Left lung (tissue), 10 donors: ENCODE measurements around the gene EBPL. TPM values are rescaled to one million over a fixed set of nuclear protein-coding genes. Genes with fewer than 3 reads are reported as not detected.
"Not testable (repeated sequence)": the region's sequence is repeated elsewhere in the genome, so short reads cannot be mapped to it uniquely, and the experiment has no call there.

Source experiments
- ATAC-seq: fragments of 200-7000 bp; cut with Tn5 transposase; one replicate; pipeline ENCODE4 v1.9.1; 2020; ENCODE audit warnings: moderate library complexity
- DNase-seq, 4 donors: peaks; one replicate each; pipeline ENCODE4 v3.0.0-alpha.2; 2013 to 2020
- H3K27ac ChIP-seq, 2 donors: fragments of 200-600 bp; sonication (generic) in 1 of 2; one replicate each; pipeline versions ENCODE4 v1.5.0 to v1.8.0; 2020 to 2021
- H3K27me3 ChIP-seq, 2 donors: fragments of 200-600 bp; sonication (generic) in 1 of 2; one replicate each; pipeline versions ENCODE4 v1.5.0 to v1.8.0; 2020 to 2021
- H3K36me3 ChIP-seq, 2 donors: fragments of 200-600 bp; sonication (generic) in 1 of 2; one replicate each; pipeline versions ENCODE4 v1.5.0 to v1.8.0; 2020 to 2021
- H3K4me1 ChIP-seq, 2 donors: fragments of 200-600 bp; one replicate each; pipeline ENCODE4 v1.8.0; 2021
- H3K4me3 ChIP-seq, 2 donors: fragments of 200-600 bp; sonication (generic) in 1 of 2; one replicate each; pipeline versions ENCODE4 v1.5.0 to v1.8.0; 2020 to 2021; ENCODE audit warnings: mild to moderate bottlenecking in 1 of 2
- H3K9me3 ChIP-seq, 2 donors: fragments of 200-600 bp; sonication (generic) in 1 of 2; one replicate each; pipeline versions ENCODE4 v1.5.0 to v1.8.0; 2020 to 2021
- intact Hi-C, 2 donors: fragments of 100-400 bp; cut with DNase I; formaldehyde crosslinking; loops; one replicate each; pipeline versions ENCODE4 v1.11.2 to v1.14.2; 2022
- polyA plus RNA-seq, 6 donors: library from polyadenylated mRNA; unstranded; fragments of 120-200 nt; gene quantifications; one replicate each; pipeline ENCODE4 v1.2.1, GENCODE V29; 2013; ENCODE audit not compliant: insufficient read length in 6 of 6
- total RNA-seq, 2 donors: library from RNA; stranded (reverse); fragmentation: NEBNext Ultra II Directional; extraction: Animal tissue kit (Norgen Biotek cat#: 25700); gene quantifications; one replicate each; pipeline ENCODE4 v1.2.1, GENCODE V29; 2021
- TF ChIP-seq, protein P1 (sequence below), 2 donors: fragments of 200-600 bp; sonication (generic) in 1 of 2; IDR thresholded peaks; one replicate each; pipeline versions ENCODE4 v1.5.0 to v1.8.0; 2021; ENCODE audit warnings: antibody characterized with exemption in 2 of 2
- donor health status: DM: no; HTN: yes; CAD: no.
- donor health status: DM: no; HTN: no; CAD: no.

Gene EBPL
- total and polyA plus RNA-seq, 8 donors, result 54.6 to 79.9 (median 70.2) TPM

DNA sequence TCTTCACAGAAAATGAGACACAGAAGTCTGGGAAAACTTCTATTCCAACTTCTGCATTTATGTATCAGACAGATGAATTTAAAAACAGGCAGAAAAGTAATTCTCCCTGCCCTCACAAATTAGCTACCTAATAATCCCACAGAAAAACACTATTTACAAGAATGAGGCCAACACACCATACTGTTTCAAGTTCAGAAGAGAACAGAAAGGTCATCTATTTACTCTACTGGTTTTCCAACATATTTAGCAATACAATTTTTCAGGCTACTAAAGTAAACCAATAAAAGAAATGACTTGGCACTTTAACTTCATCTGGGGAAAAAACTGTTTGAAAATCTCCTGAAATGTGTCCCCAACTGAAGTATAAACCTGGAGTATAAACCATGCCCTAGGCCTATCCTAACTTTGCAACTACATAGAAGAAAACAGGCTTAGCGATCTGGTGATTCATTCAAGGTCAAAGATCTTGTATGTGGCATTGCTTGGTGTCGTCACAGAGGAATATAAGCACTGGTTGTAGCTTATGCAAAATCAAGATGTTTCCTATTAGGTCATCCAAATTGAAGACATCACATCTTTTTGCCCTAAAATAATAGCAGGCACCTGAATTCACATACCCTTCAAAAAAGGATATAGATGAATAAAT is 20.1 kb upstream of the EBPL start:
- no peaks in the 10 kb centered on the region for H3K4me1 ChIP-seq
- DNase-seq (no peak), ATAC-seq (no peak)
- H3K9me3 ChIP-seq, result peaks cover 0 to 25% of the 10 kb centered on the region in 2 donors
- TF ChIP-seq, protein P1, sequence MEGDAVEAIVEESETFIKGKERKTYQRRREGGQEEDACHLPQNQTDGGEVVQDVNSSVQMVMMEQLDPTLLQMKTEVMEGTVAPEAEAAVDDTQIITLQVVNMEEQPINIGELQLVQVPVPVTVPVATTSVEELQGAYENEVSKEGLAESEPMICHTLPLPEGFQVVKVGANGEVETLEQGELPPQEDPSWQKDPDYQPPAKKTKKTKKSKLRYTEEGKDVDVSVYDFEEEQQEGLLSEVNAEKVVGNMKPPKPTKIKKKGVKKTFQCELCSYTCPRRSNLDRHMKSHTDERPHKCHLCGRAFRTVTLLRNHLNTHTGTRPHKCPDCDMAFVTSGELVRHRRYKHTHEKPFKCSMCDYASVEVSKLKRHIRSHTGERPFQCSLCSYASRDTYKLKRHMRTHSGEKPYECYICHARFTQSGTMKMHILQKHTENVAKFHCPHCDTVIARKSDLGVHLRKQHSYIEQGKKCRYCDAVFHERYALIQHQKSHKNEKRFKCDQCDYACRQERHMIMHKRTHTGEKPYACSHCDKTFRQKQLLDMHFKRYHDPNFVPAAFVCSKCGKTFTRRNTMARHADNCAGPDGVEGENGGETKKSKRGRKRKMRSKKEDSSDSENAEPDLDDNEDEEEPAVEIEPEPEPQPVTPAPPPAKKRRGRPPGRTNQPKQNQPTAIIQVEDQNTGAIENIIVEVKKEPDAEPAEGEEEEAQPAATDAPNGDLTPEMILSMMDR (IDR thresholded peaks at IDR 0.05), result no peak
- H3K36me3 ChIP-seq, result peaks cover 0 to 49% of the 10 kb centered on the region in 2 donors
- no peak overlapping the region for H3K4me3 ChIP-seq
- no peak overlapping the region for H3K27ac ChIP-seq
- intact Hi-C loops, result no loop called here
- no peaks in the 10 kb centered on the region for H3K27me3 ChIP-seq

DNA sequence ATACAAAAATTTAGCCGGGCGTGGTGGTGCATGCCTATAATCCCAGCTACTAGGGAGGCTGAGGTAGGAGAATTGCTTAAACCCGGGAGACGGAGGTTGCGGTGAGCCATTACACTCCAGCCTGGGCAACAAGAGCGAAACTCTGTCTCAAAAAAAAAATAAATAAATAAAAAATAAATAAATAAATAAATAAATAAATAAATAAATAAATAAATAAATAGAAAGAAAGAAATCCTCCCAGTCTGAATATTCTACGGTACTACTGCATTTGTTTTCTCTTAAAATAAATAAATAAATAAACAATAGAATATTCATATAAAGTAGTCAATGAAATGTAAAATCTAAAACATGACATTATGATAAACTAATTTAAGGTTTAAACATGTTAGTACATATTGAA is 13.0 kb upstream of the EBPL start:
- H3K27me3 ChIP-seq, DNase-seq, H3K27ac ChIP-seq, H3K9me3 ChIP-seq, intact Hi-C loops, H3K4me1 ChIP-seq, ATAC-seq, H3K4me3 ChIP-seq: not testable (repeated sequence)
- H3K36me3 ChIP-seq, result peaks cover 0 to 69% of the 10 kb centered on the region in 2 donors

DNA sequence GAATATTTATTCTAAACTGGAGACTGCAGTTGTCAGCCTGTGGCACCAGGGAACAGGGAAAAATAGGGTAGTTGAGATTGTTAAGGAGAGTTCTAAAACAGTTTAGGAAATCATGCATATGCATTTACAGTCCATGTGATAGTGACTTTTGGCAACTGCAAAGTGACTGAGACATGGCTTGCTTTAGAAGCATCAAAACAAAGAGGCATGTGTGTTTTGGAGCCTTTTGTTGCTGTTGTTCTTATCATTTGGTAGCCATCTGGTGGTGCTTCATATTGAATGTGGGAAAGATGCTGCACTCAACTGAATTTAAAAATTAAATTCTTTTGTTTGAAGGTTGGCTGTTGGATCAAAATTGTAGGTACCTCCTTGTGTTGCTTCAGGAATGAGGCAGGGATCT is 10.2 kb upstream of the EBPL start:
- Histone ChIP-seq H3K4me1 (no peaks in the 10 kb centered on the region), H3K9me3 (no peaks in the 10 kb centered on the region), H3K27me3 (no peaks in the 10 kb centered on the region), H3K36me3 (peaks cover 0 to 48% of the 10 kb centered on the region in 2 donors), H3K27ac (no peak overlapping the region), H3K4me3 (no peak overlapping the region)
- TF ChIP-seq, protein P1 (IDR thresholded peaks at IDR 0.05), result no peak
- intact Hi-C loops, result no loop called here
- ATAC-seq, result no peak
- no peak for DNase-seq

DNA sequence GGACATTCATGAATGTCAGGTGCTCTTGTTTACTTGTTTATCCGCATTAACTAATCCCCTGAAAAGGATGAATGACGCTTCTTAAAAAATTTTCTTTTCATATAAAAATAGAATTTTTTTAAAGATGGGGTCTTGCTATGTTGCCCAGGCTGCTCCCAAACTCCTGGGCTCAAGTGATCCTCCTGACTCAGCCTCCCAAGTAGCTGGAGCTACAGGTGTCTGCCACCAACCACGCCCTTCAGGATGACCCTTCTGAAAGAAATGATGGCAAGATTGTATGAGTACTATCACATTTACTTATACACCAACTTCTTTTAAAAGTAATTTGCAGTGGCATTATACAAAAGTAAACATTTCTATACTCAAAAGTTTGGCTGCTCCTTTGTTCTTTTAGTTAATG is 6.2 kb upstream of the EBPL start:
- Histone ChIP-seq H3K36me3 (peaks cover 0 to 19% of the 10 kb centered on the region in 2 donors), H3K4me1 (peaks cover 0 to under 1% of the 10 kb centered on the region in 2 donors), H3K9me3 (no peaks in the 10 kb centered on the region), H3K27ac (no peak overlapping the region), H3K27me3 (no peaks in the 10 kb centered on the region), H3K4me3 (no peak overlapping the region)
- intact Hi-C loops, result no loop called here
- no peak for DNase-seq
- TF ChIP-seq, protein P1 (IDR thresholded peaks at IDR 0.05), result no peak
- ATAC-seq, result no peak

DNA sequence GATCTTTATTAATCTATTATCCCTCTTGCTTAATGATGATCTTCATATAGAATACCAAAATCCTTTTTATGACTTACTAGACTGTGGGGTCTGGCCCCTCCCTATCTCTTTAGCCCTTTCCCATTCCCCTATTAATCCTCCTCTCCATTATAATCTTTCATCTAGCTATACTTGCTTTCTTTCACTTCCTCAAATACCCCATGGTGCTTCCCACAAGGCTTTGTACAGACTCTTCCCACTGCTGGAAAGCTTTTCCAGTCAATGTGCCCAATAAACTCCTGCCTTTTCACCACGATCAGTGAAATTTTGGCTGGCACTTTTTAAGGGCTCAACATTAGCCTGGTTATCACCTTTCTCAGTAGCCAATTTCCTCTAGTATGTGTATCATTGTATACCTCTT is 3.2 kb upstream of the EBPL start:
- TF ChIP-seq, protein P1 (IDR thresholded peaks at IDR 0.05), result no peak
- intact Hi-C loops, result no loop called here
- H3K9me3 ChIP-seq, result no peaks in the 10 kb centered on the region
- DNase-seq (no peak), ATAC-seq (no peak)
- H3K4me3 ChIP-seq, result no peak overlapping the region
- H3K27ac ChIP-seq, result no peak overlapping the region
- H3K36me3 ChIP-seq, result no peaks in the 10 kb centered on the region
- H3K4me1 ChIP-seq, result peaks cover 0 to 23% of the 10 kb centered on the region in 2 donors
- no peaks in the 10 kb centered on the region for H3K27me3 ChIP-seq

DNA sequence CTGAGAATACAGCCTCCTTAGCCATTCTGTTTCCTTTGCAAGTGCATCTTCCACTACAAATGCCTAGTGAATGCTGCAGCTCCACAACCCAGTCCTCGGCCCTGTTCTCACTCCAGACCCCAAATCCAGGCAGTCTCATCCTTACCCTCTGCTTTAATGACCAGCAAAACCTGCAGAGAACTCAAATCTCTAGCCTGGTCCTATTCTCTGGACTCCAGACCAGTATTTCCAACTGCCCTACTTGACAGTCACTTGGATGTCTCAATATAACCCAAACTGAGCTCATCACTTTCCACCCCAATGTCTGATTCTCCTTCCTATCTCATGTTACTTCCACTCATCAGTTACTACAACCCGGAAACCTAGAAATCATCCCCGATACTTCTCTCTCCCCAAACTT is 2.6 kb upstream of the EBPL start:
- H3K9me3 ChIP-seq, result no peaks in the 10 kb centered on the region
- no peak overlapping the region for H3K4me3 ChIP-seq
- peaks cover 0 to 24% of the 10 kb centered on the region in 2 donors for H3K4me1 ChIP-seq
- no peak overlapping the region for H3K27ac ChIP-seq
- ATAC-seq (no peak), DNase-seq (no peak)
- intact Hi-C loops, result no loop called here
- TF ChIP-seq, protein P1 (IDR thresholded peaks at IDR 0.05), result no peak
- H3K36me3 ChIP-seq, result no peaks in the 10 kb centered on the region
- H3K27me3 ChIP-seq, result no peaks in the 10 kb centered on the region
